Duodenal mucosa (tissue), 2 donors: ENCODE measurements around the gene RASGRF2.

ENCODE experiments used
- H3K27ac ChIP-seq: one replicate; pipeline ENCODE4 v1.7.0; 2013; ENCODE audit warnings: low read depth, low read length
- H3K27me3 ChIP-seq, 2 donors: one replicate each; pipeline ENCODE4 v1.7.0; 2013; ENCODE audit warnings: low read length in 2 of 2, control low read depth in 1 of 2; ENCODE audit not compliant: insufficient read depth in 2 of 2, control insufficient read depth in 1 of 2
- H3K36me3 ChIP-seq, 2 donors: one replicate each; pipeline ENCODE4 v1.7.0; 2013; ENCODE audit warnings: low read length in 2 of 2, control low read depth in 1 of 2; ENCODE audit not compliant: insufficient read depth in 2 of 2, control insufficient read depth in 1 of 2
- H3K4me1 ChIP-seq, 2 donors: one replicate each; pipeline ENCODE4 v1.7.0; 2013; ENCODE audit warnings: low read length in 2 of 2, control low read depth in 1 of 2; ENCODE audit not compliant: insufficient read depth in 2 of 2, control insufficient read depth in 1 of 2
- H3K4me3 ChIP-seq, 2 donors: one replicate each; pipeline ENCODE4 v1.7.0; 2013; ENCODE audit warnings: low read length in 2 of 2, low read depth in 1 of 2
- H3K9ac ChIP-seq, 2 donors: one replicate each; pipeline ENCODE4 v1.7.0; 2013; ENCODE audit warnings: low read length in 2 of 2, low read depth in 1 of 2
- H3K9me3 ChIP-seq, 2 donors: one replicate each; pipeline ENCODE4 v1.7.0; 2013; ENCODE audit warnings: low read length in 2 of 2, control low read depth in 1 of 2; ENCODE audit not compliant: control insufficient read depth in 1 of 2

The RASGRF2 gene

DNA sequence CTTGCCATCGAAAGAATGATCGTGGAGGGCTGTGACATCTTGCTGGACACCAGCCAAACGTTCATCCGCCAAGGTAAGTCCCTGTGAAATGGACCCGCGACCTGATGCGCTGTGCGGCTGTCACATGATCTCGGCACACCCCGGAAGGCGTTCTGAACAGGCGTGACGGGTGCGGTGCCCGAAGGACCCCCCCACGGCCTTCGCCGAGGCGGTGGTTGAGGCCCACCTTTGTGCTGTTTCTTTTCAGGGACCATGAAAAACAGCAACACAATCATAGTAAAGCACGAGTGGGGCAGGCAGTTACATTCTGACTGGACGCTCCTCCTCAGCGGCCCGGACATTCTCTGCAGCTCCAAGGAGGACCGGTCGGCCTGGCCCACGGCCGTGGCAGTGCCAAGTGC, 126.7 kb downstream of the RASGRF2 start:
- H3K4me3 ChIP-seq = no peak overlapping the region
- H3K4me1 ChIP-seq = no peaks in the 10 kb centered on the region
- H3K27me3 ChIP-seq = no peaks in the 10 kb centered on the region
- H3K9me3 ChIP-seq = no peaks in the 10 kb centered on the region
- no peaks in the 10 kb centered on the region for H3K36me3 ChIP-seq
- H3K9ac ChIP-seq = no peak overlapping the region
- H3K27ac ChIP-seq = no peak overlapping the region

DNA sequence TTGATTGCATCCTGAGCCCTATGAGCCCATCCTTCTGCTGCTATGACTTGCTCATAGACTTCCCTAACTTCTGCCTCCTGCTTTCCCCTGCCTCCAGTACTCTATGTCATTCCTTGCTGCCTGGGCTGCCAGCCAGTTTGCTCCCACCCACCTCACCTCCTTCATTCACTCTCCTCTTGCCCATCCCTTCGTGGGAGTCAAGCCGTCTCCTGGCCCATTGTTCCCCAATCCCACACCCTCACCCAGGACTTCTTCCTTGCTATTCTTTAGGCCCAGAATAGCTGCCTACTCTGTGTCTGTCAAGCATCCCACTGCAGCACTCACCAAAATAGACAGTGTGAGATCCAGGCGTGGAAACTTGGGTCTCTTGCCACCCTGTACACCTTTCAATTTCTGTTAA, 131.0 kb downstream of the RASGRF2 start:
- no peaks in the 10 kb centered on the region for H3K4me1 ChIP-seq
- no peak overlapping the region for H3K9ac ChIP-seq
- no peaks in the 10 kb centered on the region for H3K36me3 ChIP-seq
- no peaks in the 10 kb centered on the region for H3K27me3 ChIP-seq
- no peak overlapping the region for H3K27ac ChIP-seq
- no peaks in the 10 kb centered on the region for H3K9me3 ChIP-seq
- H3K4me3 ChIP-seq = no peak overlapping the region

DNA sequence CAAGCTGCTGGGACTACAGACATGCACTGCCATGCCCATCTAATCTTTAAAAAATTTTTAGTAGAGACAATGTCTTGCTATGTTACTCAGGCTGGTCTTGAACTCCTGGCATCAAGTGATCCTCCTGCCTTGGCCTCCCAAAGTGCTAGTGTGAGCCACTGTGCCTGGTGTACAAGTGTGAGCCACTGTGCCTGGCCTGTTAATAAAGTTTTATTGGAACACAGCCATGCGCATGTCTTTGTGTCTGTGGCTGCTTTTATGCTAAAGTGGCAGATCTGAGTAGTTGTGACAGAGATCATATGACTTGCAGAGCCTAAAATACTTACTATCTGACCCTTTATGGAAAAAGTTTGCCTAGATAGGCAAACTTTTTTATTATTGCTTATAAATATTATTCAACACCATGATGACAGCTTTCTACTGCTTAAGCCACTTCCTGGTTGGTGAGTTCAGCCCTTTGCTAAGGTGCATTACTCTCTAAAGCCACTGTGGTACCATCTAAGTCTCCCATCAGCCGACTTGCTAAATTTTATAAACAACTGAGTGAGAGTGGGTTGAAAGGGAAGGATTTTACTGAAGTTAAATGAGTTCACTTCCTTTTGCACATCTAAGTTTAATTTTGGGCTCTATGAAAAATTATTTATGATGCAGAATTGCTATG, 133.5 kb downstream of the RASGRF2 start:
- H3K4me3 ChIP-seq = no peak overlapping the region
- H3K36me3 ChIP-seq = no peaks in the 10 kb centered on the region
- H3K4me1 ChIP-seq = no peaks in the 10 kb centered on the region
- no peaks in the 10 kb centered on the region for H3K27me3 ChIP-seq
- no peaks in the 10 kb centered on the region for H3K9me3 ChIP-seq
- H3K9ac ChIP-seq = no peak overlapping the region
- H3K27ac ChIP-seq = no peak overlapping the region

DNA sequence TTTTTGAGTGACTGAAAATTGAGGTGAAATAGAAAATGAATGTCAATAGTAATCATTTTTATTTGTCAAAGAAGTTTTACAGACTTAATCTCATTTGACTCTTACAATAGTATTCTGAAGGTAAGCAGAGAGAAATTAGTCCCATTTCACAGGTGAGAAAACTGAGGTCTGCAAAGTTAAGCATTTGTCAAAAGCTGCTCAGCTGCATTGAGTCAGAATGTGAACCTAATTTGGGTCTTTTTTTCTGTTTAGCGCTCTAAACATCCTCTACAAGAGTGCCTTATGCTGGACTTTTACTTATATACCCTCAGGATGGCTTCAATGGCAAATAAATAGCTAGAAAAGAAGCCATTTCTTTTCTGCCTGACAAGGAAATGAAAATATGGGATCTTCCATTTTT, 135.7 kb downstream of the RASGRF2 start:
- H3K36me3 ChIP-seq = no peaks in the 10 kb centered on the region
- H3K27ac ChIP-seq = no peak overlapping the region
- H3K9ac ChIP-seq = no peak overlapping the region
- no peaks in the 10 kb centered on the region for H3K4me1 ChIP-seq
- H3K4me3 ChIP-seq = no peak overlapping the region
- no peaks in the 10 kb centered on the region for H3K9me3 ChIP-seq
- H3K27me3 ChIP-seq = no peaks in the 10 kb centered on the region

DNA sequence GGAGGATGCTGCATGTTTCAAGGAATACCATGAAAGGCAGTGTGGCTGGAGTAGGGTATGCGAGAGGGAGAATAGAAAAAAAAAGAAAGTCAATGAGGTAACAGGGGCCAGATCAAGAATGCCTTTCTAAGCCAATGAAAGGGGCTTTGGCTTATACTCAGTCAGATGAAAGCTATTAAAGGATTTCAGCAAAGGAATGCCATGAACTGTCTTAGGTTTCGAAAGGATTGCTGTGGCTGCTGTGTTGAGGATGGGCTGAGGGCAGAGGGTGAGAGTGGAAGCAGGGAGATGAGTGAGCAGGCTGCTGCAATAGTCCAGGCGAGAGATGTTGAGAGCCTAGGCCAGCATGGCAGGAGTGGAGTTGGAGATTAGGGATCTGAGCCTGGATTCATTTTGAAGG, 137.6 kb downstream of the RASGRF2 start:
- H3K4me3 ChIP-seq = no peak overlapping the region
- no peaks in the 10 kb centered on the region for H3K36me3 ChIP-seq

DNA sequence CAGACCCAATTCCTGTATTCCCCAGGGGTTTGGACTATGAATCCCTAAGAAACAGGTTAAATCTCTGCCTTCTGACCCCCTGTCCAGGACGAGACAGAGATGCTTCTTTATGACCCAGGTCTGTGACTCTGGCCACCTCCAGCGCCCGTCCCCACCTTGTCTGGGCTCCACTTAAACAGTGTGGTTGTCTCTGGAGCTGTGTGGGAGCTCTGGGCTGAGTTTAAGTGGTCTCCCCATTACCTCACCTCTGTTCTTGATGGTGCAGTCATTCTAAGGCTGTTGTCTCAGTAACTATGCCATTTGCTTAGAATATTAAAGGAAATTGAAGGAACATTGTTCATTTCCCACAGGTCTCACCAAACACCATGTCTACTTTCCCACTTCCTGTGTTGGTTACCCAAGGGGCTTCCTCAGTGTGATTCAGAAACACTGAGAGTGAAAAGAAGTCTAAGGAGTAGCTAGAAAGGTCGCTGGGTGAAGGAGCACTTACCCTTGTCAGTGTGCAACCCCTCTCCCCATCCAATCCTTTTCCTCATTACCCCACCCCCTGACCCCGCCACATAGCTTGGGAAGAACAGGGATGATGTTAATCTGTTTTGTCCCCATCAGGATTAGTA, 145.2 kb downstream of the RASGRF2 start:
- Histone ChIP-seq H3K9ac (no peak overlapping the region), H3K4me3 (no peak overlapping the region), H3K9me3 (no peaks in the 10 kb centered on the region), H3K27ac (no peak overlapping the region), H3K27me3 (no peaks in the 10 kb centered on the region), H3K4me1 (no peaks in the 10 kb centered on the region), H3K36me3 (no peaks in the 10 kb centered on the region)

More for the DNA sequence above, 137.6 kb downstream of the RASGRF2 start:
- Histone ChIP-seq H3K27ac (no peak overlapping the region), H3K9me3 (no peaks in the 10 kb centered on the region), H3K27me3 (no peaks in the 10 kb centered on the region), H3K4me1 (no peaks in the 10 kb centered on the region), H3K9ac (no peak overlapping the region)

DNA sequence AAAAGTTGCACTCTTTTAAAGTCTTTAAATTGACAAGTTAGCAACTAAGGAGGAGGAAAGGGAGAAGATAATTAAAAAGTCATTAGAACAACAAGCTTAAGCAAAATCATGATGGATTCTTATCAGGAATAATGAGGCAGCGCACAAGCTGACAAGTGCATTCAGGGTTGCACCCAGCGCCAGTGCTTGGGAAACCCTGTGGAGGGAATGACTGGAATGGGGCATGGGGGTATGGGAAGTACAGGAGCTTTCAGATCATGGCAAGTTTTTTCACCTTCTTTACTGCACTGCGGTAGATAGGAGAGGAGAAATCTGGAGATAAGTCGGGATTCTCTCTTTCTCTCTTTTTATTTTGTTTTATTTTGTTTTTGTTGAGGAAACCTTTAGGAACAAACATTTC, 155.1 kb downstream of the RASGRF2 start:
- Histone ChIP-seq H3K9me3 (no peaks in the 10 kb centered on the region), H3K27ac (no peak overlapping the region), H3K9ac (no peak overlapping the region), H3K27me3 (no peaks in the 10 kb centered on the region), H3K36me3 (no peaks in the 10 kb centered on the region), H3K4me3 (no peak overlapping the region), H3K4me1 (no peaks in the 10 kb centered on the region)

DNA sequence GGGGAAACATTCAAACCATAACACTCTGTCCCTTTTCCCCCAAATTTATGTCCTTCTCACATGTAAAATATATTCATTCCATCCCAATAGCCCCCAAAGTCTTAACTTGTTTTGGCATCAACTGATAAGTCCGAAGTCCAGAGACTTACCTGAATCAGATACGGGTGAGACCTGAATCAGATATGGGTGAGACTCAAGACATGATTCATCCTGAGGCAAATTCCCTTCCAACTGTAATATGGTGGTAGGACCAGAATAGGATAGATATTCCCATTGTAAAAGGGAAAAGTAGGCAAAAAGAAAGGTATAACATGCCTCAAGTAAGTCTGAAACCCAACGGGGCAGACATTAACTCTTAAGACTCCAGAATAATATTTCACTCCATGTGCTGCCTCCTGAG, 157.4 kb downstream of the RASGRF2 start:
- Histone ChIP-seq H3K4me1 (peaks cover 0 to 7% of the 10 kb centered on the region in 2 donors), H3K9ac (no peak overlapping the region), H3K27ac (no peak overlapping the region), H3K4me3 (no peak overlapping the region), H3K27me3 (no peaks in the 10 kb centered on the region), H3K36me3 (no peaks in the 10 kb centered on the region), H3K9me3 (no peaks in the 10 kb centered on the region)

DNA sequence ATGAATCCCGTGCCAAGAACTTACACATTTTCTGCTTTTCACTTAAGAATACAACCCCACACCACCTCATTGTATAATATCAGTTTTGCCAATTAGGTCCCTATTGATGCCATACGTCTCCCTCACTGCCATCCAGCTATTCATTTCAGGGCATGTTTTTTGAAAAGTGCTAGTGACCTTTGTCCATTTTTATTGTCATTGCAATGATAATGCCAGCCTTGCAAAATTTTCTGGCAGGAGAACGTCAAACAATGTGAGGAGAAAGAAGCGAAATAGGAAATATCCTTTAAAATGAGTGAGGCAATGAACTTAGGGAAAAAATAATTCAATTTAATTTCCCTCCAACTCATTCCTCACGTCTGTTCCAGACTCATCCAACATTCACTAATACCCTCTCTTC, 161.1 kb downstream of the RASGRF2 start:
- no peak overlapping the region for H3K9ac ChIP-seq
- no peaks in the 10 kb centered on the region for H3K9me3 ChIP-seq
- H3K4me1 ChIP-seq = peaks cover 0 to 7% of the 10 kb centered on the region in 2 donors
- no peak overlapping the region for H3K4me3 ChIP-seq
- H3K27me3 ChIP-seq = no peaks in the 10 kb centered on the region
- no peak overlapping the region for H3K27ac ChIP-seq
- no peaks in the 10 kb centered on the region for H3K36me3 ChIP-seq

DNA sequence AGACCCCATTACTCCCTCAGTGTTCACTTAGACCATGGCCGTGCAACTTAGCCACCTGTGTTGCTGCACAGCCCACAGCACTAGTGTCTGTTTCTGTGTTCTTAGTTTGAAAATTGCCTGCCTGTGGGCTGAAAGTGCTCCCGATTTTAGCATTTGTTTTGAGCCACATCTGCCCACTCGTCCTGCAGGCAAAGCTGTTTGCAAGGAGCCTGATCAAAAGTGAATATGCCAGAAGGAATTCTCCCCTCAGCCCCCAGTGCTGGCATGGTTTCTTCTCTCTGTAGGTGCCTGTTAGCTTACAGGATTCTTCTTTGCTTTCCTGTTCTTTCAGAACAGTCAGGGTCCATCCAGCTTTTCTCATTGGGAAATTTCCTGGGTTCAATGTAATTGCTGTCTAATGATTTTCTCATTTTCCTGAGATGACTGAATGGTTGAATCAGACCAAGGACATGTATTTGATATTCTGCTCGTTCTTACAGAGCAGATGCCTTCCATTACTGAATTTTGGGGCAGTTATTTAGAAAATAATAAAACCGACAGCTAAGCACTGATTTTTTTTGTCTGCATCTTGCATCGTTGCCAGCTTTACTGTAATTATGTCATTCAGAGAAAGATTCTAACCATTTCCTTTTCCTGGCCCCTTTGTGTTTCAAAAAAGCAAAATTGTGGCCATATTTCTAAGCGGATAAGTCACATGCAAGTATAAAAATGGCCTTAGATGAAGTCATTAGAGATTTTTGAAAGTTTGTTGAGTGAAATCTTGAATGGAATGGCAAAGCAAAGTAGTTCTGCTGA, 161.9 kb downstream of the RASGRF2 start:
- Histone ChIP-seq H3K9ac (no peak overlapping the region), H3K4me3 (no peak overlapping the region), H3K9me3 (no peaks in the 10 kb centered on the region), H3K4me1 (peaks cover 0 to 7% of the 10 kb centered on the region in 2 donors), H3K36me3 (no peaks in the 10 kb centered on the region), H3K27me3 (no peaks in the 10 kb centered on the region), H3K27ac (no peak overlapping the region)
